Endothelial cell (in vitro differentiated cells): ENCODE data around the gene FBXO24. TPM values are rescaled to one million over a fixed set of nuclear protein-coding genes. Genes with fewer than 3 reads are reported as not detected.

Source experiments
- DNase-seq: peaks from one replicate; pipeline ENCODE4 v3.0.0; 2021; ENCODE audit warnings: low spot score
- H3K27ac Mint-ChIP-seq: one replicate; pipeline ENCODE4 v1.8.0; 2021; ENCODE audit warnings: mixed read lengths, inconsistent platforms; ENCODE audit not compliant: unreplicated experiment
- H3K27me3 Mint-ChIP-seq: one replicate; pipeline ENCODE4 v1.8.0; 2021; ENCODE audit warnings: mild to moderate bottlenecking, moderate library complexity, mixed read lengths, inconsistent platforms; ENCODE audit not compliant: unreplicated experiment
- H3K36me3 Mint-ChIP-seq: one replicate; pipeline ENCODE4 v1.8.0; 2021; ENCODE audit warnings: mild to moderate bottlenecking, low read depth, mixed read lengths, inconsistent platforms; ENCODE audit not compliant: unreplicated experiment
- H3K4me1 Mint-ChIP-seq: one replicate; pipeline ENCODE4 v1.8.0; 2021; ENCODE audit warnings: mild to moderate bottlenecking, mixed read lengths, inconsistent platforms; ENCODE audit not compliant: unreplicated experiment
- H3K4me3 Mint-ChIP-seq: one replicate; pipeline ENCODE4 v1.8.0; 2021; ENCODE audit warnings: mild to moderate bottlenecking, mixed read lengths, inconsistent platforms; ENCODE audit not compliant: unreplicated experiment
- H3K9me3 Mint-ChIP-seq: one replicate; pipeline ENCODE4 v1.8.0; 2021; ENCODE audit warnings: mixed read lengths, inconsistent platforms; ENCODE audit not compliant: unreplicated experiment
- total RNA-seq: library from RNA; stranded (reverse); fragmentation: NEBNext Ultra II Directional; extraction: Animal tissue kit (Norgen Biotek cat#: 25700); gene quantifications from one replicate; pipeline ENCODE4 v1.2.1, GENCODE V29; 2021; ENCODE audit not compliant: unreplicated experiment
- TF ChIP-seq, protein P1 (sequence below): fragments of 200-600 bp; sonication (generic); IDR thresholded peaks from one replicate; pipeline ENCODE4 v1.5.0; 2021; ENCODE audit warnings: antibody characterized with exemption; ENCODE audit not compliant: unreplicated experiment

Gene FBXO24
- total RNA-seq, 1 donor from 2014 or later: 1.3 TPM

DNA sequence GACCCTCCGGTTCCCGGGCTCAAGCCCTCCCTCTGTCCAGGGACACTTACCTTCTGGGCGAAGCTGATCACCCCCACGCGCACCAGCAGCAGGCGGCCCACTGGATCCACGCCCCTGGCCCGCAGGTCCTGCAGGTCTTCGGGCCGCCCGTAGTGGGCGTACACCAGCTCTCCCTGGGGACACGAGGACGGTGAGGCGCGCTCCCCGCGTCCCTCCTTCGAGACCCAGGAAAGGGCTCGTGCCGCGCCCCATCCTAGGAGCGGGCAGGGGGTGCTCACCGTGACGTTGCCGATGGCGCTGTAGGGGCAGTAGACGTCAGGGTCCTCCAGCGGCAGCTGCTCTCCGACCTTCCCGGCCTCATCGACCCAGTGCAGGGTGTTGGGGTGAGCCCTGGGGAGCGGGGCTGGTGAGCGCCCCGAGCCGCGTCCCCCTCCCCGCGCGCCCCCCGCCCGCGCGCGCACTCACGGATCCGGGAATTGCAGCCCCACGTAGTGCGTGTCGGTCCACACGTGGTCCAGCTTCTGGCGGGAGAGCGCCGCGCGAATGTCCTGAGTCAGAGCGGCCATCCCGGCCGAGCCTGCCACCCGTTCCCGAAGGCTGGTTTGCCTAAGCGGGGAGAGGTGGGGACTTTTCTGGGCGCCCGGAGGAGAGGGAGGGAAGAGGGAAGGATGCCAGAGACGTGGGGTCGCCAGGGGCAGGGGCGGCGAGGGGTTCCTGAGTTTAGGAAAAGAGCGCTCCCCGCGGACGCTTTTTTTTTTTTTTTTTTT is 47.0 kb downstream of the FBXO24 start:
- H3K9me3 Mint-ChIP-seq: no peaks in the 10 kb centered on the region
- peaks cover 7% of the 10 kb centered on the region for H3K27me3 Mint-ChIP-seq
- peaks cover 6% of the 10 kb centered on the region for H3K4me1 Mint-ChIP-seq
- no peak overlapping the region for H3K4me3 Mint-ChIP-seq
- no peak overlapping the region for H3K27ac Mint-ChIP-seq
- TF ChIP-seq, protein P1, sequence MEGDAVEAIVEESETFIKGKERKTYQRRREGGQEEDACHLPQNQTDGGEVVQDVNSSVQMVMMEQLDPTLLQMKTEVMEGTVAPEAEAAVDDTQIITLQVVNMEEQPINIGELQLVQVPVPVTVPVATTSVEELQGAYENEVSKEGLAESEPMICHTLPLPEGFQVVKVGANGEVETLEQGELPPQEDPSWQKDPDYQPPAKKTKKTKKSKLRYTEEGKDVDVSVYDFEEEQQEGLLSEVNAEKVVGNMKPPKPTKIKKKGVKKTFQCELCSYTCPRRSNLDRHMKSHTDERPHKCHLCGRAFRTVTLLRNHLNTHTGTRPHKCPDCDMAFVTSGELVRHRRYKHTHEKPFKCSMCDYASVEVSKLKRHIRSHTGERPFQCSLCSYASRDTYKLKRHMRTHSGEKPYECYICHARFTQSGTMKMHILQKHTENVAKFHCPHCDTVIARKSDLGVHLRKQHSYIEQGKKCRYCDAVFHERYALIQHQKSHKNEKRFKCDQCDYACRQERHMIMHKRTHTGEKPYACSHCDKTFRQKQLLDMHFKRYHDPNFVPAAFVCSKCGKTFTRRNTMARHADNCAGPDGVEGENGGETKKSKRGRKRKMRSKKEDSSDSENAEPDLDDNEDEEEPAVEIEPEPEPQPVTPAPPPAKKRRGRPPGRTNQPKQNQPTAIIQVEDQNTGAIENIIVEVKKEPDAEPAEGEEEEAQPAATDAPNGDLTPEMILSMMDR: peak; percentile 31
- peak; percentile 50 for DNase-seq
- no peaks in the 10 kb centered on the region for H3K36me3 Mint-ChIP-seq

DNA sequence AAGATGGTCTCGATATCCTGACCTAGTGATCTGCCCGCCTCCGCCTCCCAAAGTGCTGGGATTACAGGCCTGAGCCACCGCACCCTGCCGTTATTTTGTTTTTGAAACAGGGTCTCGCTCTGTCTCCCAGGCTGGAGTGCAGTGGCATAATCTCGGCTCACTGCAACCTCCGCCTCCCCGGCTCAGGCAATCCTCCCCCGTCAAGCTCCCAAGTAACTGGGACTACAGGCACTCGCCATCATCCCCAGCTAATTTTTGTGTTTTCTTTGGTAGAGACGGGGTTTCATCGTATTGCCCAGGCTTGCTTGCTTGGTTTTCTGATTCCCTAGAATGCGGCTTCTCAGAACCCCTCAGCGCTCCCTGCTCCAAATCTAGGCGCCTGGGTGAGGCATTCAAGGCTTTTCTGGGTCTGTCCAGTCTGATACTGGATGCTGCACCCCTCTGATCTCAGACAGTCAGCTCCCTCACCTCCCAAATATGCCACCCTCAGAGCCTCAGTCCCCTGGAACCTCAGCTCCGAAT is 53.9 kb downstream of the FBXO24 start:
- DNase-seq: no peak
- H3K4me1 Mint-ChIP-seq: no peaks in the 10 kb centered on the region
- no peaks in the 10 kb centered on the region for H3K9me3 Mint-ChIP-seq
- H3K27ac Mint-ChIP-seq: no peak overlapping the region
- no peaks in the 10 kb centered on the region for H3K36me3 Mint-ChIP-seq
- TF ChIP-seq, protein P1: no peak
- H3K27me3 Mint-ChIP-seq: no peaks in the 10 kb centered on the region
- no peak overlapping the region for H3K4me3 Mint-ChIP-seq

DNA sequence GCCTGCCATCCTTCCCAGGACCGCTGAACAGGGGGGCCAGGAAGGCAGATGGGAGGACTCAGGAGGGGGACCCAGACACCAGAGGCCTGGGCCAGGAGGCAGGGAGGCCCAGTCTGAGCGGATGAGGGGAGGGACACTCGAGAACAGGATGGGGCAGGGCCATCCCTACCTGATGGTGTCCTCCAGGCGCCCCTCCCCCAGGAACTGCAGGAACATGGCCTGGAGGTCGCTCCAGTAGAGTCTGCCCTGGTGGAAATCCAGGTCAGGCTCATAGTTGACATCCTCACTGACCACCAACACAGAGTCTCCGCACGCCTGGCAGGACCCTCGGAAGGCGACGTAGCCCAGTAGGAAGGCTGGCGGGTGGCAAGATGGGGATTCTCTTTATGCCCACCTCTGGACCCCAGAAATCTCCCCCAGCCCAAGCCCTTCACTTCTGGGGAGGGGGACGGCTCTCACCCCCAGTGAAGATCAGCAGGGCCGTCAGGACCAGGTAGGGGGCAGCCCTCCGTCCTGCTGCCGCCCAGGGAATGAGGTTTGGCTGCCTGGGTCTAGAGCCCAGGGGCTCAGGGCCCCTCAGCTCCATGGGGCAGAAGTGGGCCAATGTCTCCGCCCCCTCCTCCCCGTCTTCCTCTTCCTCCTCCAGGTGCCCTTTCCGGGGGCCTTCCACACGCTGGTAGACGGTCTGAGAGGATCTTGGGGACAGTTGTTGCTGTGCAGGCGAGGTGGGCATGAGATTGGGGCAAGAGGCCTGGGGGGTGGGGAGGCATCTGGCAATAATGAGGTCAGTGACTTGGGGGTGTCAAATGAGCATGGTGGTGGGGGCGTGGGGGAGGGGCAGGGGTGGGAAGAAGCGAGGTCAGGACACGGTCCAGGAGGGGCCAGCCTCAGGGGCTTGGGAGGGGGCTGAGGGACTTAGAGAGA is 54.7 kb downstream of the FBXO24 start:
- no peaks in the 10 kb centered on the region for H3K9me3 Mint-ChIP-seq
- H3K4me3 Mint-ChIP-seq: no peak overlapping the region
- H3K36me3 Mint-ChIP-seq: no peaks in the 10 kb centered on the region
- H3K27ac Mint-ChIP-seq: no peak overlapping the region
- H3K4me1 Mint-ChIP-seq: no peaks in the 10 kb centered on the region
- no peak for DNase-seq
- TF ChIP-seq, protein P1: no peak
- no peaks in the 10 kb centered on the region for H3K27me3 Mint-ChIP-seq

DNA sequence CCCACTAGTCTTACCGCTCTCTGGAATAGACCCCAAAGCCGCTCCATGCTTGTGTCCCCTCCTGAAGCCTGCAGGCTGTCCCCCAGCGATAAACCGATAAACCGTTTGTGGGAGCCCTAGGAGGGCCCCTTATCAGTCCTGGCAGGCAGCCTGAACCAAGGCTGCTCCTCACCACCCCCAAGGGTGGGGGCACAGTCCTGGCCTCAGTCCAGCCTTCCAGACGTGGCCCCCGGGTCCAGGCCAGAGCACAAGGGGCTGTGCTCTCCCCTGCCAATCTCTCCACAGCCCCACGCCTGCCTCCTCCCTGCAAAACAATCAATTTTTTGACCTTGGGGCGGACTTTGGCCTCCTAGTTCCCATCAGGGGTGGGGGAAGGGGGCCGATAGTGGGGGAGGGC is 55.3 kb downstream of the FBXO24 start, which contains the start of gene TFR2:
TSS of gene TFR2 (minus strand) at position 90 of the 397 bp plus-strand sequence. CDS start at position 47, 43 bp downstream.
- H3K9me3 Mint-ChIP-seq: no peaks in the 10 kb centered on the region

More for the DNA sequence above, 55.3 kb downstream of the FBXO24 start, which contains the start of gene TFR2:
- Mint-ChIP-seq H3K27ac (no peak within 1 kb of the TSS), H3K4me3 (no peak within 1 kb of the TSS), H3K27me3 (no peaks in the 10 kb centered on the region), H3K36me3 (no peaks in the 10 kb centered on the region), H3K4me1 (no peaks in the 10 kb centered on the region)
- TF ChIP-seq, protein P1: no peak
- no peak for DNase-seq
